DOHH2 (cell line): ENCODE results near the gene IL2RA.
"Not testable (repeated sequence)": the region's sequence is repeated elsewhere in the genome, so short reads cannot be mapped to it uniquely, and the experiment has no call there.

Experiments
- EZH2phosphoT487 ChIP-seq: fragments of 200-600 bp; sonication (generic); IDR thresholded peaks from 2 replicates; pipeline ENCODE4 v1.6.1; 2017; ENCODE audit warnings: borderline replicate concordance, mild to moderate bottlenecking, antibody characterized with exemption, low read length, moderate library complexity, mixed read lengths
- TF ChIP-seq, protein P1 (sequence below): fragments of 200-600 bp; sonication (generic); IDR thresholded peaks from one replicate; pipeline ENCODE4 v1.5.1; 2014; ENCODE audit warnings: antibody characterized with exemption, mild to moderate bottlenecking, low read depth, low read length; ENCODE audit not compliant: poor library complexity, severe bottlenecking

DNA sequence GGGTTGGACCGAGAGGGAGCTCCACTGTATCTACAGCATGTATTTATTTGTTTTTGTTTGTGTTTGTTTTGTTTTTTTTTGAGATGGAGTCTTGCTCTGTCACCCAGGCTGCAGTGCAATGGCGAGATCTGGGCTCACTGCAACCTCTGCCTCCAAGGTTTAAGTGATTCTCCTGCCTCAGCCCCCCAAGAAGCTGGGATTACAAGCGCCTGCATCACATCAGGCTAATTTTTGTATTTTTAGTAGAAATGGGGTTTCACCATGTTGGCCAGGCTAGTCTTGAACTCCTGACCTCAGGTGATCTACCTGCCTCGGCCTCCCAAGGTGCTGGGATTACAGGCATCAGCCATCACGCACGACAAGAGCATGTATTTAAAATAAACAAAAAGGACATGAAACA, 18.8 kb downstream of the IL2RA start:
- TF ChIP-seq, protein P1, sequence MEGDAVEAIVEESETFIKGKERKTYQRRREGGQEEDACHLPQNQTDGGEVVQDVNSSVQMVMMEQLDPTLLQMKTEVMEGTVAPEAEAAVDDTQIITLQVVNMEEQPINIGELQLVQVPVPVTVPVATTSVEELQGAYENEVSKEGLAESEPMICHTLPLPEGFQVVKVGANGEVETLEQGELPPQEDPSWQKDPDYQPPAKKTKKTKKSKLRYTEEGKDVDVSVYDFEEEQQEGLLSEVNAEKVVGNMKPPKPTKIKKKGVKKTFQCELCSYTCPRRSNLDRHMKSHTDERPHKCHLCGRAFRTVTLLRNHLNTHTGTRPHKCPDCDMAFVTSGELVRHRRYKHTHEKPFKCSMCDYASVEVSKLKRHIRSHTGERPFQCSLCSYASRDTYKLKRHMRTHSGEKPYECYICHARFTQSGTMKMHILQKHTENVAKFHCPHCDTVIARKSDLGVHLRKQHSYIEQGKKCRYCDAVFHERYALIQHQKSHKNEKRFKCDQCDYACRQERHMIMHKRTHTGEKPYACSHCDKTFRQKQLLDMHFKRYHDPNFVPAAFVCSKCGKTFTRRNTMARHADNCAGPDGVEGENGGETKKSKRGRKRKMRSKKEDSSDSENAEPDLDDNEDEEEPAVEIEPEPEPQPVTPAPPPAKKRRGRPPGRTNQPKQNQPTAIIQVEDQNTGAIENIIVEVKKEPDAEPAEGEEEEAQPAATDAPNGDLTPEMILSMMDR: not testable (repeated sequence)
- TF ChIP-seq EZH2phosphoT487: not testable (repeated sequence)
